Esophagus (tissue), 2 donors: ENCODE measurements around the gene SHROOM3. TPM values are rescaled to one million over a fixed set of nuclear protein-coding genes. Genes with fewer than 3 reads are reported as not detected.

Source experiments
- H3K27ac ChIP-seq, 2 donors: one replicate each; pipeline ENCODE4 v1.5.1; 2013; ENCODE audit warnings: low read depth in 2 of 2, mild to moderate bottlenecking in 2 of 2, inconsistent platforms in 1 of 2, low read length in 1 of 2, moderate library complexity in 1 of 2
- H3K27me3 ChIP-seq, 2 donors: one replicate each; pipeline ENCODE4 v1.6.1; 2013; ENCODE audit warnings: low read length in 2 of 2, control low read depth in 1 of 2, mild to moderate bottlenecking in 1 of 2; ENCODE audit not compliant: insufficient read depth in 2 of 2, control insufficient read depth in 1 of 2
- H3K36me3 ChIP-seq, 2 donors: one replicate each; pipeline ENCODE4 v1.6.1; 2013; ENCODE audit warnings: low read length in 1 of 2; ENCODE audit not compliant: control insufficient read depth in 2 of 2, insufficient read depth in 2 of 2
- H3K4me1 ChIP-seq, 2 donors: one replicate each; pipeline ENCODE4 v1.6.1; 2013; ENCODE audit warnings: low read length in 1 of 2; ENCODE audit not compliant: control insufficient read depth in 2 of 2, insufficient read depth in 2 of 2
- H3K4me3 ChIP-seq, 2 donors: one replicate each; pipeline ENCODE4 v1.5.1; 2013; ENCODE audit warnings: low read length in 2 of 2, mild to moderate bottlenecking in 2 of 2, low read depth in 1 of 2, moderate library complexity in 1 of 2
- H3K9me3 ChIP-seq, 2 donors: one replicate each; pipeline ENCODE4 v1.6.1; 2013; ENCODE audit warnings: mild to moderate bottlenecking in 2 of 2, low read depth in 1 of 2, low read length in 1 of 2, moderate library complexity in 1 of 2; ENCODE audit not compliant: control insufficient read depth in 2 of 2, insufficient read depth in 1 of 2
- WGBS, 2 donors: extraction: QIAGEN DNeasy Blood & Tissue Kit; methylation state at CpG; one replicate each; pipeline ENCODE4 v1.1.7; 2013; 5-methylcytosine and 5-hydroxymethylcytosine counted together
- polyA plus RNA-seq, 2 donors: library from polyadenylated mRNA; stranded (reverse); fragments of 200-250 nt; gene quantifications; one replicate each; pipeline ENCODE4 v1.2.3, GENCODE V29; 2013
- donor health status: healthy with polysubstance abuse.
- donor health status: Bipolar disorder and iron deficiency.

The SHROOM3 gene
- polyA plus RNA-seq, 2 donors, result 14.2 to 15.3 TPM

GRCh38 chr4:76569706-76570105 lies 134.7 kb downstream of the SHROOM3 start:
- 75 to 82% methylated on average over 4 of the region's 4 CpGs for WGBS, 2 donors
- Histone ChIP-seq H3K9me3 (no peaks in the 10 kb centered on the region), H3K36me3 (no peaks in the 10 kb centered on the region), H3K4me1 (no peaks in the 10 kb centered on the region), H3K27ac (no peak overlapping the region), H3K27me3 (no peaks in the 10 kb centered on the region), H3K4me3 (no peak overlapping the region)

GRCh38 chr4:76570141-76570973 lies 135.3 kb downstream of the SHROOM3 start:
- H3K27ac ChIP-seq, result peak overlapping the region in 1 of 2 donors; percentile 27
- H3K9me3 ChIP-seq, result no peaks in the 10 kb centered on the region
- no peaks in the 10 kb centered on the region for H3K4me1 ChIP-seq
- no peaks in the 10 kb centered on the region for H3K27me3 ChIP-seq
- no peak overlapping the region for H3K4me3 ChIP-seq
- no peaks in the 10 kb centered on the region for H3K36me3 ChIP-seq
- WGBS, 2 donors, result 67 to 79% methylated on average over 10 of the region's 10 CpGs

- no peaks in the 10 kb centered on the region for H3K36me3 ChIP-seq
- no peaks in the 10 kb centered on the region for H3K4me1 ChIP-seq
- H3K27ac ChIP-seq, result no peak overlapping the region
- H3K4me3 ChIP-seq, result no peak overlapping the region
- 50 to 57% methylated on average over 3 of the region's 3 CpGs for WGBS, 2 donors
- no peaks in the 10 kb centered on the region for H3K9me3 ChIP-seq
- H3K27me3 ChIP-seq, result no peaks in the 10 kb centered on the region
Observed at GRCh38 chr4:76571274-76571673, 136.2 kb downstream of the SHROOM3 start.

GRCh38 chr4:76572224-76572623 lies 137.2 kb downstream of the SHROOM3 start:
- WGBS, 2 donors, result 82 to 89% methylated on average over 2 of the region's 2 CpGs
- no peaks in the 10 kb centered on the region for H3K4me1 ChIP-seq

GRCh38 chr4:76576824-76577223 lies 141.8 kb downstream of the SHROOM3 start:
- Histone ChIP-seq H3K4me1 (no peaks in the 10 kb centered on the region), H3K27ac (no peak overlapping the region), H3K9me3 (no peaks in the 10 kb centered on the region), H3K4me3 (no peak overlapping the region), H3K36me3 (no peaks in the 10 kb centered on the region), H3K27me3 (no peaks in the 10 kb centered on the region)
- 93 to 96% methylated on average over 4 of the region's 4 CpGs for WGBS, 2 donors

More at GRCh38 chr4:76572224-76572623, 137.2 kb downstream of the SHROOM3 start:
- Histone ChIP-seq H3K27me3 (no peaks in the 10 kb centered on the region), H3K27ac (no peak overlapping the region), H3K4me3 (no peak overlapping the region), H3K36me3 (no peaks in the 10 kb centered on the region), H3K9me3 (no peaks in the 10 kb centered on the region)

GRCh38 chr4:76578002-76578560 lies 143.1 kb downstream of the SHROOM3 start:
- H3K4me1 ChIP-seq, result no peaks in the 10 kb centered on the region
- WGBS, 2 donors, result 66% methylated on average over 2 of the region's 2 CpGs
- no peaks in the 10 kb centered on the region for H3K36me3 ChIP-seq
- no peaks in the 10 kb centered on the region for H3K27me3 ChIP-seq
- no peak overlapping the region for H3K27ac ChIP-seq
- H3K4me3 ChIP-seq, result no peak overlapping the region
- H3K9me3 ChIP-seq, result no peaks in the 10 kb centered on the region

- no peak overlapping the region for H3K4me3 ChIP-seq
- WGBS, 2 donors, result 57 to 58% methylated on average over 14 of the region's 14 CpGs
- H3K27me3 ChIP-seq, result no peaks in the 10 kb centered on the region
- no peak overlapping the region for H3K27ac ChIP-seq
- no peaks in the 10 kb centered on the region for H3K36me3 ChIP-seq
- no peaks in the 10 kb centered on the region for H3K4me1 ChIP-seq
- no peaks in the 10 kb centered on the region for H3K9me3 ChIP-seq
Observed at GRCh38 chr4:76579596-76580375, 144.8 kb downstream of the SHROOM3 start.

- H3K27me3 ChIP-seq, result no peaks in the 10 kb centered on the region
- H3K9me3 ChIP-seq, result no peaks in the 10 kb centered on the region
- H3K4me3 ChIP-seq, result no peak overlapping the region
- H3K4me1 ChIP-seq, result peaks cover 0 to 4% of the 10 kb centered on the region in 2 donors
- H3K27ac ChIP-seq, result no peak overlapping the region
- 84 to 90% methylated on average over 4 of the region's 4 CpGs for WGBS, 2 donors
- H3K36me3 ChIP-seq, result no peaks in the 10 kb centered on the region
Observed at GRCh38 chr4:76581077-76581962, 146.3 kb downstream of the SHROOM3 start.
